Embryonic facial prominence (tissue), 1 donor: ENCODE measurements around the gene PTPRN2.
"Not testable (repeated sequence)": the region's sequence is repeated elsewhere in the genome, so short reads cannot be mapped to it uniquely, and the experiment has no call there.

ENCODE experiments used
- DNase-seq: peaks from one replicate; pipeline ENCODE4 v3.0.0-alpha.2; 2016; ENCODE audit errors: extremely low spot score

PTPRN2 gene

DNA sequence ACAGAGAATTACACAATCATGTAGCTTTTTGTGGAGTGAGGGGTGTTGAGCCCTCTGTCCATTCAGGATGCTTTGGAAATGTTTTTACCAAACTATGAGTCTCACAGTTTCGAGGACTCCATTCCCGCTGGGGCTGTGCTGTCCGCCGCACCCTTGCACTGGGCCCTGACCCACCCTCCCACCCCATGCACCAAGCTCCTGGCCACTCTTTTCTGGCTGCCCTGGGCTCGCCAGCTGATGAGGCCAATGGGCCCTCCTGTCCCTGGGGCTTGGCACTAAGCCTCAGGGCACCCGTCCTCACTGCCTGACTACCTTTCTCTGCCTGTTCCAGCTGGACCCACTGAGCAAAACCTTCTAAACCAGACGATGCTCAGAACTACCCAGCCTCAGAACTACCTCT is 332.1 kb downstream of the PTPRN2 start:
- no peak for DNase-seq

DNA sequence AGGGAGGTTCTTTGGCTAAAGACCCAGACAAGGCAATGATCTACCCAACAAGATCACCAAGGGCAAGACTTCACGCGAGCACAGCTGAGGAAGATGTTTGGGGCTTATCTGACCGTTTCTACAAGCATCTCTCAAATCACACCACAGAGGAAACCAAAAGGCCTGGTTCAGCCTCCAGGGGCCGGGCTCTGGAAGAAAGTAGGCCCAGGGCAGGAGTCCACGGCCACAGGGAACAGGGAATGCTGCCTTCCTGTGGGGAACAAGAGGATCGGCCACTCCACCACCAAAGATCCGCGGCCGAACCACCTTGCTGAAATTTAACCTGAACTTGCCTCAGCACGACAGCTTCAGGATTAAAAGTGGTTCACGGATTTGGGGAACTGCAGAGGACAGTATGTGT is 332.5 kb downstream of the PTPRN2 start:
- no peak for DNase-seq

DNA sequence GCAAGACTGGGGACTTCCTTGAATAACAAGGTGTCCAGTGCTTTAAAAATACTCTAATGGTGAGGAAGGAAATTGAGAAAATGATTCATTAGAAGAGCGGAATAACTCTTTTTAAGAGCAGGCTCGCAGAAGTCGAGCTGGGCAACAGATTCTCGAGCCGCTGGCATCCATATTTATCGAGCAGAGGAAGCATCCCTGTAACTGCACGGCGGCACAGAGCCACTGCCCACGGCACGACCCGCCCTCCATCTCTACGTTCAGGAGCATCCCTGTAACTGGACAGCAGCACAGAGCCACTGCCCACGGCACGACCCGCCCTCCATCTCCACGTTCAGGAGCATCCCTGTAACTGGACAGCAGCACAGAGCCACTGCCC is 334.0 kb downstream of the PTPRN2 start:
- DNase-seq, result not testable (repeated sequence)

DNA sequence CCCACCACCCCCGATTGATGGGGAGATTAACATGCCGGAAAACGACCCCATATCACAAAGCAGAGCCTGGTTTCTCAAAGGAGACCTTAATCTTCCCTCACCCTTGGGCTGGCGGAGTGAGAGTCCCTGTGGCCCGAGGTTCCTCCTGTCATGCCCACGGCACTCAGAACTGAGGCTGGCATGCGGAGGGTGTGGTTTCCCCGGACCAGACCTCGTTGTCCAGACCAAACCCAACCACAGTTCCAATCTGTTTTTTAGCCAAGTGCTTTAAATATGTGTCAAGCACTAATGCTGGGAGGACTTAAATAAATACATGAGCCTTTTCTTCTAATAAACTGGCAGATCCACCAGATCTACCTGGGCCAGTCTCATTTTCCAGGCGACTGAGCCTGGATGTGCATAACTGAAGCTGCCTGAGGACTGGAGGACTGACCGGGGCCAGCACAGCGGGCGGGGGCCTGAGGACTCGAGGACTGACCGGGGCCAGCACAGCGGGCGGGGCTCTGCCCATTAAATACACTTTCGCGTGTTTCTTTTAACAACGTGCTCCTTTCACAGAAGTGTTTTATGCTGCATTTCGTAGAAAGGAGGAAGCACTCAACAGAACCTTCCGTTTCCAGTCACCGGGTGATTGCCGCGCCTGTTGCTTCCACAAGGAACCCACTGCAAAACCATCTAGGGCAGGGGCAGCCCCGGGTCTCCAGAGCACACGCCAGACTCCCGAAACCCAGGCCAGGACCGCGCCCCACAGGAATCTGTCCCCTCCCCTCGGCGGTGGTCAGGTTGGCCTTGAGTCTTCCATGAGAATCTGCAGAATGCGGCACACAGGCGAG is 334.6 kb downstream of the PTPRN2 start:
- no peak for DNase-seq

DNA sequence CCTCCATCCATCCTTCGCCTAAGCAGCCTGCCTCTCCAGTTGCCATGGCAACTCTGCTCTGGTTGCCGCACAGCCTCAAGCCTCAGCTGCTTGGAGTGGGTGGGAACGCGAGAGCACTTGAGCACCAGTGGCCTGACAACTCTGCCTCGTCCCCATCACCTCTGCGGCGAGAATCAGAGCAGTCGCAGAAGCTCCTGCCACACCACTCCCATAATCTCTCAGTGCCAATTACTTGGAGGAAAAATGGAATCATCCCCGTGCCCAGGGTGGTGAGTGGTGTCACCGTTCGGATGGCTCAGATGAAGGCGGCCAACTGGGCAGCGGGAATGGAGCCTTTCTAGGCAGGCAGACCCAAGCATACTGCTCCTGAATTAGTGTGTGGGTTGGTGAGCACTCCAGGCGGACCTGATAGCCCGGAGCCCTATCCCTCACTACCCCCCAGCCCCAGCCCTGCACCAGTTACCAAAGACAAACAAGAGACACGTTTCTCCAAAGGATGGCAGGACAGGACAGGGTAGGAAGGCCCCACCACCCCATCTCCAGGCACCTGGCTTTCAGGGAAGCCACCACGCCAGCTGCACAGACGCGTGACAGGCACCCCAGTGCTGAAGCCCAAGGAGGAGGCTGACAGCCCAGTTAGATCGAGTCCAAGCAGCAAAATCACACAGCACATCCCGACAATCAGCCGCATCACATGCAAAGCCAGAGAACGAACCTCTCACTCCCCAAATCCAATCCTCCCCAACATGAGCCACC is 335.4 kb downstream of the PTPRN2 start:
- no peak for DNase-seq

DNA sequence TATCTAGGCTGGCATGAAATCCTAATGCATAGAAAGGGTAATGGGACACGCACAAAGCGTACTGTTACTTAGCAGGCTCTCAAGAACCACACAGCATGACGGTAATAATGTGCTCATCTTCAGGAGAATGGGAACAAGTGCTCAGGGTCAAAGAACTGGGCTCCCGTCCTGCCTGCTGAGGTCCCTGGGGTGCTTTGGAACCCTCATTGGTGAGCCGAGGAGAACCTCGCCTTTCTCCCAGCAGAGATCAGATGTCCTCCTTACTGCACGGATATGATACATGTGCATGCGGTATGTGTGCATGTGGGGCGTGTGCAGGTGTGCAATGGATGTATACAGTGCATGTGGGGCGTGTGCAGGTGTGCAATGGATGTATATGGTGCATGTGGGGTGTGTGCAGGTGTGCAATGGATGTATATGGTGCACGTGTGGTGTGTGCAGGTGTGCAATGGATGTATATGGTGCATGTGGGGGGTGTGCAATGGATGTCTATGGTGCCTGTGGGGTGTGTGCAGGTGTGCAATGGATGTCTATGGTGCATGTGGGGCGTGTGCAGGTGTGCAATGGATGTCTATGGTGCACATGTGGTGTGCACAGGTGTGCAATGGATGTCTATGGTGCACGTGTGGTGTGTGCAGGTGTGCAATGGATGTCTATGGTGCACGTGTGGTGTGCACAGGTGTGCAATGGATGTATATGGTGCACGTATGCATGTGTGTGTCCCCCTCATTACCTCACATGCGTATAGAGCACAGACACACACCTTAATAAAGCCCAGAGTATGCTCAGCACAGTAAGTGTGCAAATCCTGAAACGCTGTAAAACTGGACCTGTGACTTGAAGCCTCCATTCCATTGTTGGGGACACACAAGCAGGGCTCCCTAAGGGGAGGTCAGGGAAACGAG is 336.3 kb downstream of the PTPRN2 start:
- no peak for DNase-seq

DNA sequence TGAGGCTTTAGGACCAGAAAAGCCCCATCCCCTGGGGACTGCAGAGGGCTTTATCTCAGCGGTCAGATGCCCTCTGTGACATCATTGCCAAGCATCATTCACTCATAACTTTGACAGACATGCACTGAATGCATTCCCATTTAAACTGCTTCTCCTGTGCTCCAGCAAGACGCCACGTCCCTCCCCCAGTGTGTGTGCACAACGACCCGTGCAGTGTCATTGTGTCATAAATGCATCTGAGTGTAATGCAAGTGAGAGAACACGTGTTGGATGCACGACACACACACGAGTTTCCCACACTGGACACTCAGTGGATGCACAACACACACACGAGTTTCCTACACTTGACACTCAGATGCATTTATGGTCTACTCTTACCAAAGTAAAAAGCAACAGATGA is 337.9 kb downstream of the PTPRN2 start:
- DNase-seq, result no peak

DNA sequence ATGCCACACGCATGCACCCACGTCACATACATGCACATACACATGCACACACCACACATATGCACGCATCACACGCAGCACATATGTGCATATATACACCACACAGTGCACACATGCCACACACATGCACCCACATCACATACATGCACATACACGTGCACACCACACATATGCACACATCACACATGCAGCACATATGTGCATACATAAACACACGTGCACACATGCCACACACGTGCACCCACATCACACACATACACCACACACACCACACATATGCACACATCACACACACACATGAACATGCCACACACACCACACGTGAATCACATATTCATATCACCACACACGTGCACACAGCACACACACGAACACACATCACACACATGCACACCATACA is 338.8 kb downstream of the PTPRN2 start:
- DNase-seq, result no peak

DNA sequence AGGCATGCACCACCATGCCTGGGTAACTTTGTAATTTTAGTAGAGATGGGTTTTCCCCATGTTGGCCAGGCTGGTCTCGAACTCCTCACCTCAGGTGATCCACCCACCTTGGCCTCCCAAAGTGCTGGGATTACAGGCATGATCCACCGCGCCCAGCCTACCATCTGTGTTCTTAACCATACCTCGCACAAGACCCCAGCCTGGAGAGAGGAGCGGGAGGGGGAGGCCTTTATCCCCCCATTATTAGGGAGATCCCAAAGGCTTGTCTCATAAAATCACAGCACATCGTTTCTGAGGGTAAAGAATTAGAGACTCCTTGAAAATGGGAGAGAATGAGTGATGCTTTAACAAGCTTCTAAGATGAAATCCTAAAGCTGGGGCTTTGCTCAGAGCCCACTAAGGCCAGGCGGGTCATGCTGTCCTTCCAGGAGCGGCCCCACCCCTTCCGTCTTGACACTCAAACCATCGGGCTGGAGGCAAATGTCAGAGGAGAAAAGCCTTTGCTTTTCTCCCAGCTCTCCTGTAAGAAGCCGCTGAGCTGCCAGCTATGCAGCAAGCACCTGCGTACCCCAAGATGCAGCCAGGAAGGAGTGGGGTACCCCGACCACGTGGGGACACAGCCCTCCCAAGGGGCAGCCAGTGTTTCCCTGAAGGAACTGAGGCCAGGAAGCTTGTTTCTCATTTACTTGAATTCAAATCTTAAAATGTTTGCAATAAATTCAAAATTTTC is 339.7 kb downstream of the PTPRN2 start:
- no peak for DNase-seq

DNA sequence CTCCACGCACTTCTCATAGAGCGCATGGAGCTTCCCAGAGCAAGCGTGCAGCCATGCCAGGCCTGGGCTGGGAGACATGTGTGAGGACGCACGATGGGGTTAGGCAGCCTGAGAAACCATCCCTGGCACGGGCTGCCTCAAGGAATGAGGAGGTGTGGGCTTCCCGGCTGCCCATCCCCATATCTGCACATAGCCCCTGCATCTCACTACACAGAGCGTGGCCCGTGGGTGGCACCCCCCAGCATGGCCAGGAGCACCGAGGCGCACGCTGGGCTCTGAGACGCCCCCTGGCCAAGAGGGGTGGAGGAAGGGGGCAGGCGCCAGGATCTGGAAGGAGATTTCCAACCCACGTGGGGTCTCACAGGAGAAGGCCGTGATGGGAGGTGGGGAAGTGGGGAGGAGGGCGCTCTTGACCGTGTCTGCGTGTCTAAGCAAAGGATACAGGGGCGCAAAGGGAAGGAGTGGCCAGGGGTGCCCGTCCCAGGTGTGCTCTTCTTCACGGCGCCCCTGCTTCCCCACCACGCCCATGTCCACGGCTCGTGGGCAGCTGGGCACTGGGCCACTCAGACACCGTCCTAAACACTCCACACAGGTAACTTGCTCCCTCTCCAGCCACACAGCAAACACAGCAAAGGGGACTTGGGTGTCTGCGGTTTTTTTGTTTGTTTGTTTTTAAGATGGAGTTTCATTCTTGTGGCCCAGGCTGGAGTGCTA is 340.5 kb downstream of the PTPRN2 start:
- no peak for DNase-seq

DNA sequence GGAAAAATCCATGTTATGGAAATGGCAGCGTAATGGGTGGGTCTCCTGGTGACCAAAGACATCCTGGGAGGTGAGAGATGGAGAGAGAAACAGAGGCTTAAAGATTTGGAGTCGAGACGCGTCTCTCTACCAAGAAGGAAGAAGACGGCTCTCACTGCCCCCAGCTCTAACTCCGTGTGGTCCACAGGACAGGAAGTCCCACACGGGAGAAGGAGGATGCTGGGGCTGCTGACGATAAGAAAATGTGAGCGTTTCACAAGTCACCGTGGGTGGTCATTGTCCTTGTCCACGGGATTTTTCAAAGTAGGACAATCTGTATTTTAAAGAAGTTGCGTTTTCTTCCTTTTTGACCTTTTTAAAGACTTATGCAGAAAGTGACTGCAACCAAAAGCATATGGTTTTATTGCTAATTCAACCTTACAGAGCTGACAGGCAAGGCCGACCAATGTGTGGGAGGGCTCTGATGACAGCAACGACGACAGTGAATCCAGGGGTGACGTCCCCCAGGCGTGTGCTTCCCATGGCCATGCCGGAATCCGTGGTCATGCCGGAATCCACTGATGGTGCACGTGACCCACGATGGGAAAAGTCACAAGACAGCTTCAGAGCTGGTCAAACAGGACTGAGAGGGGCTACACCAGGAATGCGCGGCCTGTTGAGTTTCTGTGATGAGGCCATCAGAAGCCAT is 341.2 kb downstream of the PTPRN2 start:
- DNase-seq, result no peak

DNA sequence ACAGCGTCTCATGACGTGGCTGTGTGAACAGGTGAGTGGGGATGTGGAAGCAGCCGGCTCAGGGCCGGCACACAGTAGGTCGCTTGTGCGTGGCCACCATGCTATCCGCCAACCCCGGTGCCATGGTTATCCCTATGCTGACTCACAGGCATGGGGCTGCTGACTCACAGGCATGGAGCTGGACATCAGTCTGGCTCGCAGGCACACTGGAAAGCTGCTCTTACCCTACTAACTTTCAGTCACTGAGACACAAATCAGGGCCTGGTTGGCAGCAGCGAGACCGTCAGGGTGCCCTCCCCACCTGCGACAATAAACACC is 341.9 kb downstream of the PTPRN2 start:
- DNase-seq, result no peak

DNA sequence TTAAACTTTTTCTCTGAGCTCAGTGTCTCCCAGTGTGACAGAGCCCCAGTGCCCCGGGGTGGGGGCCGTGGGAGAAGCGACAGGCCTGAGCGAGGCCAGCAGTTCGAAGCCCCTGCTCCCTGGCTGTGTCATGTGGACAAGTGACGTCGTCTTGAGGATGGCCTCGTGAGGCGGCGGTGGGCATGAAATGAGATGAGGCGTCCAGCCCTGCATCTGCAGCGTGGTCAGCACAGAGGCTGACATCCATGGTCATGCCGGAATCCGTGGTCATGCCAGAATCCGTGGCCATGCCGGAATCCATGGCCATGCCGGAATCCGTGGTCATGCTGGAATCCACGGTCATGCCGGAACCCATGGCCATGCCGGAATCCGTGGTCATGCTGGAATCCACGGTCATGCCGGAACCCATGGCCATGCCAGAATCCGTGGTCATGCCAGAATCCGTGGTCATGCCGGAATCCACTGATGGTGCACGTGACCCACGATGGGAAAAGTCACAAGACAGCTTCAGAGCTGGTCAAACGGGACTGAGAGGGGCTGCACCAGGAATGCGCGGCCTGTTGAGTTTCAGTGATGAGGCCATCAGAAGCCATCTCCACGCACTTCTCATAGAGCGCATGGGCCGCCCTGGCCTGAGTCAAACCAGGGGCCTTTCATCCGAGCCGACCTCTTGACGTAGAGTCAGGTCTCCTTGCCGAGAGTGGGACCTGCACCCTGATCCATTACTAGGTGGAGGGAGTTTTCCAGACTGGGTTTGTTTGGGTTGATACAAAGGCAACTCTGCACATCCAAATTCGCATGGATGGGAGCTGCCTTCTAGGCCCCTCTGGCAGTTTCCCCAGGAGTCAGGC is 342.5 kb downstream of the PTPRN2 start:
- no peak for DNase-seq

DNA sequence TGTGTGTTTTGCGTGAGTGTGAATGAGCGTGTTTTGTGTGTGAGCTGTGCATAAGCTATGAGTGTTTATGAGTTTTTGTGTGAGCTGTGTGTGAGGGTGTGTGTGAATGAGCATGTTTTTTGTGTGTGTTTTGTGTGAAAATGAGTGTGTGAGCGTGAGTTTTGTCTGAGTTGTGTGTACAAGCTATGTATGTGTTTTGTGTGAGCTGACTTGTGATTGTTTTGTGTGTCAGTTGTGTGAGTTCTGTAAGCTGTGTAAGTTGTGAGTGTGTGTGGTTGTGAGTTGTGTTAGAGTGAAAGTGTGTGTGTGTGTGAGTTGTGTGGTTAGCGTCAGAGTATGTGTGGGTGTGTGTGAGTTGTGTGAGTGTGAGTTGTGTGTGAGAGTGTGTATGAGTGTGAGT is 343.2 kb downstream of the PTPRN2 start:
- no peak for DNase-seq

DNA sequence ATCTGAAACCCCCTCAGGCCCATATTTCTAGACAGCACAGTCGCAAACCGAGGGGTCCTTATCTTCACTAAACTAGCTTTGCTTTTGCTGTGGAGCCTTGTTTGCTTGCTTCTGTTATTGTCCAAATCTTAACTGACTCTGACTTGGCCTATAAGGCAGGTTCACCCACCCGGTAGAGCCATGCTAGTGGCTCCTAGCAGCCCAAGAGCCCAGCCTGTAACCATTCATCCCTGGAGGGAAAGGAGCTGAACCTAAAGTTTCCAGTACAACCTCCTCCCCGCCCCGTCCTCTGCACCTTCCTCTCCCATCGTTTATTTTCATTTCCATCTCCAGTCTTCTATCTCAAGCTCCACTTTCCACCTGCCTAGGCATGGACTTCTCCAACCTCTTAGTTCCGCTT is 345.7 kb downstream of the PTPRN2 start:
- DNase-seq, result no peak

DNA sequence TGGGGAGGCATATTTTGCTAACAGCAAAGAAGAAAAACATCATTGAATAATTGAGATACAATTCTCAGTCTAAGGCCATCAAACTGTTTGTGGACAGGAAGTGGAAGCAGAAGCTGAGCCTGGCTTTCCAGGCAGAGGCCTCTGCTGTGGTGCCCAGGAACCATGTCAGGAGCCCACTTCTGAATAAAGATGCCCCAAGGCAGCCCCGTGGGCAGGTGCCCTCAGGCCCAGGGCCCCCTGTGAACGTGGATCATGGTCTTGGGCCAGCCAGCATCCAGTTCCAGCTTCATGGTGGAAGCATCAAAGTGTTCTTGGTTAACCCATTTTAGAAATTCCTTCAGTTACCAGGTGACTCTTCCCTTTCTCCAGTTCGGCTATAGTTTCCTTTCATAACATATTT is 346.8 kb downstream of the PTPRN2 start:
- DNase-seq, result no peak

DNA sequence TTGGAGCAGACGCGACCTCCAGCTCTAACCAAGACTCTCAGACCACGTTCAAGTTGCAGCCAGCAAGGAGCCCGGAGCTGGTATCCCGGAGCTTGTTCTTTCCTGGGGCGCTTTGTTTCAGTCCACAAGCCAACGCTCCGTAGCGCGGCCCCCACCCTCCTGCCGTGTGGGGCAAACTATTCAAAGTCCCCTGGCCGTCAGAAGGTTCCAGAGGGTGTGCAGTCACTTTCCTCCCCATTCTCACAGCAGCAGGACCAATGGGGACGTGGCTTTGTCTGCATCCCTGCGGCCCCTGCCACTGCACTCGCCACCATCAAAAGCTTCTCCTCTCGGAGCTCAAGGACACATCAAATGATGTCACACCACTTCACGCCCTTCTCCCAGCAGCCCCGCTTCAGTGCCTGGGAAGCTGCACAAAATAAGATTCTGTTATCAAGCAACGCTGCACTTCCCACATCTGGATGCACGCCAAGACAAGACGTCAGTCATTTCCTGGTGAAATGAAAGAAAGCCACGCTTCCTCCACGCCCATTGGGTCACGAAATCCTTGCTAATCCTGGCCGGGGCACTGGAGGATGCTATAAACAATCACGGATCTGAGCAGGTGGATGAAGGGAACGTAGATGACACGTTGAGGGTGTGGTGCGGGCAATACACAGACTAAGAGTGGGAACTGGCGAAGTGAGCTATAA is 348.2 kb downstream of the PTPRN2 start:
- DNase-seq, result no peak

DNA sequence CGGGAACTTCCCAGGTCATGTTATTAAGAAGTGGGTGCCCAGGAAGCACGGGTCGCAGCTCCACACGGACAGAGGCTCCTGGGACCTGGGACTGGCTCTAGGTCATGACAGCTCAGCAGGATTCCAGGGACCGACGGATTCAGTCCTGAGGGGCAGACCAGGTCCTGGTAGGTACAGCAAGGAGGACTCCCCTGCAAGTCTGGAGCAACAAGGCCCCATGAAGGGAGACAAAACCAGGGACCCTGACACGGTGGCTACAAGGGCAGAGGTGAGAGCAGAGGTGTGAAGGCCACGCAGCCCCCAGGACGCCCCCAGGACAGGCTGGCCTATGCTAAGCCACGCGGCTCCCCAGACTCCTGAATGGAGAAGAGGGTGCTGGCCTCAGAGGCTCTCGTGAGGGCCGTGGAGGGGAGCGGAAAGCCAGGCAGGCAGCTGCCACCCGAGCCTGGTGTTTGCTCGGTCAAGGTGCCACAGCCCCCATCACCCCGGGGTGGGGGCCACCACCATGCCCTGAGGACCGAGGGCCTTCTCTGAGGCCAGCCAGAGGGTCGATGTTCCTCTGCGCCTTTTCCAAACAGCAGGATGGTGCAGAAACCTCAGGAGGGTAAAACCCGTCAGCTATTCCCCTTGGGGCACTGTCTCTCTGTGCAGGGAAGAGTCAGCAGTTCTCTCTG is 348.9 kb downstream of the PTPRN2 start:
- DNase-seq, result no peak
